Mucosa of stomach (tissue), 1 donor: Measurements from ENCODE around the gene ITIH2.
"Not testable (repeated sequence)": the region's sequence is repeated elsewhere in the genome, so short reads cannot be mapped to it uniquely, and the experiment has no call there.

ENCODE experiments used
- H3K27me3 ChIP-seq: one replicate; pipeline ENCODE4 v1.7.0; 2013; ENCODE audit warnings: mild to moderate bottlenecking, low read length; ENCODE audit not compliant: control insufficient read depth, insufficient read depth
- H3K36me3 ChIP-seq: one replicate; pipeline ENCODE4 v1.7.0; 2013; ENCODE audit warnings: low read length; ENCODE audit not compliant: control insufficient read depth, insufficient read depth
- H3K4me1 ChIP-seq: one replicate; pipeline ENCODE4 v1.7.0; 2013; ENCODE audit warnings: mild to moderate bottlenecking, low read length; ENCODE audit not compliant: control insufficient read depth, insufficient read depth
- H3K4me3 ChIP-seq: one replicate; pipeline ENCODE4 v1.7.0; 2013; ENCODE audit warnings: low read length
- H3K9ac ChIP-seq: one replicate; pipeline ENCODE4 v1.7.0; 2013; ENCODE audit warnings: mild to moderate bottlenecking, low read length, moderate library complexity
- H3K9me3 ChIP-seq: one replicate; pipeline ENCODE4 v1.7.0; 2013; ENCODE audit warnings: mild to moderate bottlenecking, low read length, moderate library complexity; ENCODE audit not compliant: control insufficient read depth
- donor health status: Pancreatic carcinoma.

The ITIH2 gene

GRCh38 chr10:7672341-7673134 is 30.6 kb upstream of the ITIH2 start:
- H3K27me3 ChIP-seq = peaks cover 63% of the 10 kb centered on the region
- H3K4me3 ChIP-seq = no peak overlapping the region

DNA sequence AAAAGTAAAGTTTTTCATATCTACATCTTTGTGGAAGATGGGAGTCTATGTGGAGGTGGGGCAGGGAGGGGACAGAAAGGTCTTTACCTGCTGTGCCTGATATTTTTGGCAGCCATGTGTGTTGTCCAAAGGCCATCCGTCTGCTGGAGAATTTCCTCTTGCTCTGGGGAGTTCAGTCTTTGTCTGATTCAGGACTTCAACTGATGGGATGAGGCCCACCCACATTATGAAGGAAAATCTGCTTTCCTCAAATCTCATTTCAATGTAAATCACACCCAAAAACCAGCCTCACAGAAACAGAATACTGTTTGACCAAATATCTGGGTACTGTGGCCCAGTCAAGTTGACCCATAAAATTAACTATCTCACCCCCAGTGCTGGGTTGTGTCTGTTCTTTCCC is 23.9 kb upstream of the ITIH2 start:
- no peaks in the 10 kb centered on the region for H3K9me3 ChIP-seq
- H3K4me3 ChIP-seq = no peak overlapping the region
- H3K27me3 ChIP-seq = peaks cover 32% of the 10 kb centered on the region
- no peaks in the 10 kb centered on the region for H3K4me1 ChIP-seq
- H3K36me3 ChIP-seq = no peaks in the 10 kb centered on the region
- no peak overlapping the region for H3K9ac ChIP-seq

More at GRCh38 chr10:7672341-7673134, 30.6 kb upstream of the ITIH2 start:
- Histone ChIP-seq H3K9ac (no peak overlapping the region), H3K4me1 (no peaks in the 10 kb centered on the region), H3K36me3 (no peaks in the 10 kb centered on the region), H3K9me3 (no peaks in the 10 kb centered on the region)

- H3K36me3 ChIP-seq, H3K9ac ChIP-seq, H3K9me3 ChIP-seq, H3K4me3 ChIP-seq, H3K4me1 ChIP-seq: not testable (repeated sequence)
- peaks cover 28% of the 10 kb centered on the region for H3K27me3 ChIP-seq
These were observed 23.0 kb upstream of the ITIH2 start for GRCh38 chr10:7680078-7680477.

- no peak overlapping the region for H3K4me3 ChIP-seq
- no peaks in the 10 kb centered on the region for H3K9me3 ChIP-seq
- H3K36me3 ChIP-seq = no peaks in the 10 kb centered on the region
- no peaks in the 10 kb centered on the region for H3K4me1 ChIP-seq
- H3K9ac ChIP-seq = no peak overlapping the region
- H3K27me3 ChIP-seq = no peaks in the 10 kb centered on the region
These were observed 16.6 kb upstream of the ITIH2 start for GRCh38 chr10:7686351-7687171.

GRCh38 chr10:7687228-7687907 is 15.7 kb upstream of the ITIH2 start:
- no peaks in the 10 kb centered on the region for H3K36me3 ChIP-seq
- H3K27me3 ChIP-seq = no peaks in the 10 kb centered on the region
- H3K9ac ChIP-seq = no peak overlapping the region
- no peaks in the 10 kb centered on the region for H3K4me1 ChIP-seq
- H3K4me3 ChIP-seq = no peak overlapping the region
- H3K9me3 ChIP-seq = no peaks in the 10 kb centered on the region

DNA sequence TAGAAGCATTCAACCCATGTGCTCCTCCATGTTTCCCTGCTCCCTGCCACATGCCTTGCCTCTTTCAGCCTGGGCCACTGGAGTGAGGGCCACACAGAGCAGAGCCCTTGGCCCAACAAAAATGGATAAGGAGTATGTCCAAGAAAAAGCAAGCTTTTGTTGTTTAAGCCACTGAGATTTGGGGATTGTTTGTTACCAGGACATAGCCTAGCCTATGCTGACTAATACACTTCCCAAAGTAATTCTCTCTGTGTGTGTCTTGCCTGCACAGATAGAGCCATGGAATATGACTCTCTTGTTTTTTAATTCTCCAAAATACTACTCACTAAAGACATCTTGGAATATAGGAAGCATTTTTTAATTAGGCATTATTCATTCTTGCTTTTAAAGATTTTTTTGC is 13.5 kb upstream of the ITIH2 start:
- Histone ChIP-seq H3K4me1 (no peaks in the 10 kb centered on the region), H3K27me3 (no peaks in the 10 kb centered on the region), H3K9ac (no peak overlapping the region), H3K4me3 (no peak overlapping the region), H3K9me3 (no peaks in the 10 kb centered on the region), H3K36me3 (no peaks in the 10 kb centered on the region)

- H3K36me3 ChIP-seq, H3K4me3 ChIP-seq, H3K4me1 ChIP-seq, H3K9me3 ChIP-seq, H3K9ac ChIP-seq, H3K27me3 ChIP-seq: not testable (repeated sequence)
These were observed 12.1 kb upstream of the ITIH2 start for GRCh38 chr10:7690885-7691597.

DNA sequence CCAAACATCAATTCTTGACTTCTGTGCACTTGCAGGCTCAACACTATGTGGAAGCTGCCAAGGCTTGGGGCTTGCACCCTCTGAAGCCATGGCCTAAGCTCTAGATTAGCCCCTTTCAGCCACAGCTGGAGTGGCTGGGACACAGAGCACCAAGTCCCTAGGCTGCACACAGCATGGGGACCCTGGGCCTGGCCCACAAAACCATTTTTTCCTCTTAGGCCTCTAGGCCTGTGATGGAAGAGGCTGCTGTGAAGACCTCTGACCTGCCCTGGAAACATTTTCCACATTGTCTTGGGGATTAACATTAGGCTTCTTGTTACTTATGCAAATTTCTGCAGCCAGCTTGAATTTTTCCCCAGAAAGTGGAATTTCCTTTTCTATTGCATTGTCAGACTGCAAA is 10.7 kb upstream of the ITIH2 start:
- H3K27me3 ChIP-seq, H3K9ac ChIP-seq, H3K4me1 ChIP-seq, H3K4me3 ChIP-seq, H3K36me3 ChIP-seq, H3K9me3 ChIP-seq: not testable (repeated sequence)

GRCh38 chr10:7693194-7693593 is 9.9 kb upstream of the ITIH2 start:
- H3K9ac ChIP-seq, H3K4me1 ChIP-seq, H3K27me3 ChIP-seq, H3K36me3 ChIP-seq, H3K4me3 ChIP-seq, H3K9me3 ChIP-seq: not testable (repeated sequence)

DNA sequence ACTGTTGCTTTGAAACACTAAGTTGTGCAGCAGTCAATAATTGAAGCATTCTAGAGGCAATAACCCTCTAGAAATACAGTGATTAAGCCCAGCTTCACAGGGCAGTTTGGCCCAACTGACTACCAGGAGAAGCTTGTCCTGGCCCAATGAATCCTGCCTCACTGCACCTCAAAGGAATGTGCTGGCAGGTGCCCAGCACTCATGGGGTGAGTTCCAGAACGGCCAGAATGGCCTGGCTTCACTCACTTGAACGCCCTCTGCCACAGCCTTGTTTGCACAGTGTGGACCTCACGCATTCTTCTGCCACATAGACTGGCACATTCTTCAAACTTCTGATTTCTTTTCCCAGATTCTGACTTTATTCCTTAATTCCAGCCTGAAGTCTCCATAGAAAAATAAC is 6.6 kb upstream of the ITIH2 start:
- H3K9me3 ChIP-seq = no peaks in the 10 kb centered on the region
- H3K4me3 ChIP-seq = no peak overlapping the region
- peaks cover 5% of the 10 kb centered on the region for H3K4me1 ChIP-seq
- no peaks in the 10 kb centered on the region for H3K36me3 ChIP-seq
- no peaks in the 10 kb centered on the region for H3K27me3 ChIP-seq
- H3K9ac ChIP-seq = no peak overlapping the region

DNA sequence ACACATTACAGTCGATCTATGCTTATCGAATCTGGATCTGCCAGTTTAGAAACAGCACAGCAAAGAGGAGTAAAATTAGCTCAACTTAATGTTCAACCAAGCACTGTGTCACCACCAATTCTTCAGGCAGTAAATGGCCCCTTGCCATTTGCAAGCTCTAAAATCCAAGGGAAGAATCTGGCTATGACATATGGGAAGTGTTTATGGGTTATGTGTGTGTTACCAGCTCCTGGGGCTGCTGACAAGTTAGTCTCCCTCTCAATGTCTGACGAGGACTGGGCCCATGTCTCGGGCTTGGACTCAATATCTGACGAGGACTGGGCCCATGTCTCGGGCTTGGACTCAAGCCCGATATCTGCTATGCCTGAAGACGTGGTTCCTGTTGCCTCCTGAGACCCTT is 5.7 kb upstream of the ITIH2 start:
- Histone ChIP-seq H3K9me3 (no peaks in the 10 kb centered on the region), H3K27me3 (peaks cover 3% of the 10 kb centered on the region), H3K9ac (no peak overlapping the region), H3K36me3 (no peaks in the 10 kb centered on the region), H3K4me3 (no peak overlapping the region), H3K4me1 (peaks cover 5% of the 10 kb centered on the region)
